GM19239 (cell line): ENCODE data around the gene ANKRD40CL.

Source experiments
- DNase-seq: peaks from one replicate; pipeline ENCODE4 v3.0.0; 2011; ENCODE audit warnings: low spot score; ENCODE audit not compliant: insufficient read length
- FAIRE-seq: peaks from 2 replicates; lab custom pipeline; 2011; peaks lifted over from hg19 to GRCh38; lab: Jason Lieb, UNC

Gene ANKRD40CL

GRCh38 chr17:50721194-50722010, 45.9 kb downstream of the ANKRD40CL start:
- FAIRE-seq (no peak), DNase-seq (no peak)

GRCh38 chr17:50719924-50720794, 47.2 kb downstream of the ANKRD40CL start:
- FAIRE-seq (no peak), DNase-seq (no peak)

GRCh38 chr17:50719144-50719923, 48.0 kb downstream of the ANKRD40CL start, which contains the start of gene LUC7L3:
Gene LUC7L3 (plus strand): TSS chr17:50719603. CDS start chr17:50719733, 130 bp downstream.
- DNase-seq (peak; percentile 94), FAIRE-seq (peak; percentile 91)

GRCh38 chr17:50715471-50715870, 51.8 kb downstream of the ANKRD40CL start:
- DNase-seq (no peak), FAIRE-seq (no peak)

GRCh38 chr17:50712641-50713040, 54.7 kb downstream of the ANKRD40CL start:
- DNase-seq (no peak), FAIRE-seq (no peak)
